Daoy (cell line): ENCODE data around the gene GJD2. TPM values are rescaled to one million over a fixed set of nuclear protein-coding genes. Genes with fewer than 3 reads are reported as not detected.
A peak's percentile ranks its signal among the peaks of the same experiment; 100 is the strongest.

Experiments used
- DNase-seq: peaks from one replicate; pipeline ENCODE4 v3.0.0-alpha.2; 2015; ENCODE audit warnings: low read depth
- total RNA-seq: library from RNA; depleted of rRNA; stranded (reverse); fragments of >200 nt; shearing (Covaris generic); gene quantifications from 2 replicates; pipeline ENCODE4 v1.2.3, GENCODE V29; 2014; rRNA removed

GJD2 gene
- total RNA-seq, 1 experiment from 2014 or later: not detected

GRCh38 chr15:34724481-34724880 is 30.3 kb downstream of the GJD2 start:
- no peak for DNase-seq

GRCh38 chr15:34722439-34722836 is 32.4 kb downstream of the GJD2 start:
- DNase-seq: peak; percentile 17

- DNase-seq: peak; percentile 54
Observed at GRCh38 chr15:34721802-34722438, 32.9 kb downstream of the GJD2 start.

GRCh38 chr15:34721157-34721801 is 33.5 kb downstream of the GJD2 start:
- DNase-seq: no peak

GRCh38 chr15:34719695-34720094 is 35.1 kb downstream of the GJD2 start:
- DNase-seq: no peak

- no peak for DNase-seq
Observed at GRCh38 chr15:34718681-34719665, 35.8 kb downstream of the GJD2 start.

- DNase-seq: no peak
Observed at GRCh38 chr15:34717729-34718128, 37.1 kb downstream of the GJD2 start.

- DNase-seq: no peak
Observed at GRCh38 chr15:34716111-34716510, 38.7 kb downstream of the GJD2 start.

- no peak for DNase-seq
Observed at GRCh38 chr15:34714476-34715121, 40.2 kb downstream of the GJD2 start.

- DNase-seq: no peak
Observed at GRCh38 chr15:34713635-34714034, 41.2 kb downstream of the GJD2 start.

GRCh38 chr15:34709866-34710265 is 44.9 kb downstream of the GJD2 start:
- DNase-seq: peak; percentile 22

- peak; percentile 41 for DNase-seq
Observed at GRCh38 chr15:34708422-34708821, 46.4 kb downstream of the GJD2 start.

- peak; percentile 9 for DNase-seq
Observed at GRCh38 chr15:34701536-34701935, 53.3 kb downstream of the GJD2 start.

Other genes starting within 250 kb of the GJD2 start
- gene GOLGA8B, start 171.3 kb downstream of the GJD2 start, total RNA-seq: 19.9 and 22.6 TPM in 2 replicates
- not detected in 2 replicates for gene ACTC1, start 40.6 kb upstream of the GJD2 start, total RNA-seq
- gene AQR, start 214.7 kb upstream of the GJD2 start, total RNA-seq: 21.5 and 23.1 TPM in 2 replicates
- gene ZNF770, start 233.3 kb upstream of the GJD2 start, total RNA-seq: 13.1 and 15.7 TPM in 2 replicates